SK-N-SH (cell line): ENCODE data around the gene PRPF4. TPM values are rescaled to one million over a fixed set of nuclear protein-coding genes. Genes with fewer than 3 reads are reported as not detected.

Experiments used
- FOXM1 ChIP-seq: IDR thresholded peaks from 2 replicates; pipeline ENCODE4 v1.4.0; 2012; ENCODE audit warnings: low read depth, mild to moderate bottlenecking
- RAD21 ChIP-seq: IDR thresholded peaks from 2 replicates; pipeline ENCODE4 v1.6.1; 2012; ENCODE audit warnings: mild to moderate bottlenecking, low read length
- TAF1 ChIP-seq: IDR thresholded peaks from 2 replicates; pipeline ENCODE4 v1.6.1; 2012; ENCODE audit warnings: low read depth, mild to moderate bottlenecking, low read length, moderate library complexity, borderline replicate concordance
- USF1 ChIP-seq: IDR thresholded peaks from 2 replicates; pipeline ENCODE4 v1.4.0; 2012; ENCODE audit warnings: low read depth, borderline replicate concordance
- ZBTB33 ChIP-seq: IDR thresholded peaks from 2 replicates; pipeline ENCODE4 v1.4.0; 2012; ENCODE audit warnings: low read depth, borderline replicate concordance
- polyA plus RNA-seq, 3 experiments: library from polyadenylated mRNA; depleted of rRNA; stranded (reverse); fragments of >200 nt; gene quantifications; 2 replicates each; pipeline ENCODE4 v1.2.3, GENCODE V29; 2012

The PRPF4 gene
- polyA plus RNA-seq, 1 of the 3 experiments (the other 2 are of a cell fraction) = 23.2 TPM

- TF ChIP-seq USF1 (no peak), FOXM1 (no peak), ZBTB33 (no peak), RAD21 (no peak), TAF1 (no peak)
- TF ChIP-seq, all 33 proteins: peak for 0
These were observed 66.4 kb downstream of the PRPF4 start (continued) for GRCh38 chr9:113341712-113342410.

Other genes starting within 250 kb of the PRPF4 start
- gene ZFP37, start 218.9 kb upstream of the PRPF4 start, polyA plus RNA-seq (2012; rRNA removed) = 0.58 and 0.67 TPM in 2 replicates
- 6.4 and 8.5 TPM in 2 replicates for gene SLC31A2, start 124.7 kb upstream of the PRPF4 start, polyA plus RNA-seq (2012; rRNA removed)
- 13.9 and 17.6 TPM in 2 replicates for gene FKBP15, start 54.4 kb upstream of the PRPF4 start, polyA plus RNA-seq (2012; rRNA removed)
- 7.7 and 11.2 TPM in 2 replicates for gene SLC31A1, start 54.1 kb upstream of the PRPF4 start, polyA plus RNA-seq (2012; rRNA removed)
- gene CDC26, start 86 bp upstream of the PRPF4 start, polyA plus RNA-seq (2012; rRNA removed) = 29.6 and 31.0 TPM in 2 replicates
- not detected in 2 replicates for gene RNF183, start 27.7 kb downstream of the PRPF4 start, polyA plus RNA-seq (2012; rRNA removed)
- 0.74 and 1.3 TPM in 2 replicates for gene WDR31, start 64.6 kb downstream of the PRPF4 start, polyA plus RNA-seq (2012; rRNA removed)
- gene BSPRY, start 73.9 kb downstream of the PRPF4 start, polyA plus RNA-seq (2012; rRNA removed) = 0.03 TPM in 1 of 2 replicates, not detected in the other
- gene HDHD3, start 101.3 kb downstream of the PRPF4 start, polyA plus RNA-seq (2012; rRNA removed) = 17.1 and 20.4 TPM in 2 replicates
- 10.7 and 11.8 TPM in 2 replicates for gene ALAD, start 125.6 kb downstream of the PRPF4 start, polyA plus RNA-seq (2012; rRNA removed)
- gene POLE3, start 135.0 kb downstream of the PRPF4 start, polyA plus RNA-seq (2012; rRNA removed) = 40.1 and 48.3 TPM in 2 replicates
- gene C9orf43, start 135.1 kb downstream of the PRPF4 start, polyA plus RNA-seq (2012; rRNA removed) = 0.47 and 0.58 TPM in 2 replicates
- 50.6 and 60.7 TPM in 2 replicates for gene RGS3, start 188.1 kb downstream of the PRPF4 start, polyA plus RNA-seq (2012; rRNA removed)